Kidney (tissue), 14 donors: ENCODE measurements around the gene SLC24A4. TPM values are rescaled to one million over a fixed set of nuclear protein-coding genes. Genes with fewer than 3 reads are reported as not detected.

ENCODE experiments used
- DNase-seq, 5 donors: peaks; one replicate each; pipeline ENCODE4 v3.0.0-alpha.2; 2013 to 2020
- FAIRE-seq: peaks from 2 replicates; lab custom pipeline; 2012; peaks lifted over from hg19 to GRCh38; lab: Jason Lieb, UNC
- H3K27ac ChIP-seq, 2 donors: one replicate each; pipeline ENCODE4 v1.7.0; 2013; ENCODE audit warnings: low read depth in 2 of 2, low read length in 2 of 2, inconsistent platforms in 1 of 2
- H3K27me3 ChIP-seq: one replicate; pipeline ENCODE4 v1.7.1; 2013; ENCODE audit warnings: low read length, inconsistent platforms; ENCODE audit not compliant: control insufficient read depth, insufficient read depth
- H3K36me3 ChIP-seq, 3 donors: one replicate each; pipeline versions ENCODE4 v1.7.0 to v1.7.1; 2013; ENCODE audit warnings: low read length in 3 of 3, control low read depth in 1 of 3, inconsistent platforms in 1 of 3; ENCODE audit not compliant: insufficient read depth in 3 of 3, control insufficient read depth in 2 of 3
- H3K4me1 ChIP-seq, 3 donors: one replicate each; pipeline versions ENCODE4 v1.7.0 to v1.7.1; 2013; ENCODE audit warnings: low read length in 3 of 3, inconsistent platforms in 1 of 3, low read depth in 1 of 3; ENCODE audit not compliant: control insufficient read depth in 2 of 3, insufficient read depth in 2 of 3
- H3K4me3 ChIP-seq, 3 donors: one replicate each; pipeline versions ENCODE4 v1.7.0 to v1.8.1; 2013; ENCODE audit warnings: low read length in 3 of 3, control low read depth in 1 of 3, inconsistent platforms in 1 of 3
- H3K9ac ChIP-seq, 3 donors: one replicate each; pipeline versions ENCODE4 v1.7.0 to v1.7.1; 2013; ENCODE audit warnings: low read length in 3 of 3, control low read depth in 1 of 3, inconsistent platforms in 1 of 3
- H3K9me3 ChIP-seq, 3 donors: one replicate each; pipeline versions ENCODE4 v1.7.0 to v1.7.1; 2013; ENCODE audit warnings: low read length in 3 of 3, control low read depth in 1 of 3, inconsistent platforms in 1 of 3; ENCODE audit not compliant: control insufficient read depth in 2 of 3, insufficient read depth in 1 of 3
- intact Hi-C: fragments of 100-400 bp; cut with DNase I; formaldehyde crosslinking; loops from one replicate; pipeline ENCODE4 v1.11.1; 2022
- polyA plus RNA-seq: library from polyadenylated mRNA; stranded (reverse); fragments of 350-450 nt; fragmentation: Illumina TruSeq; extraction: RNeasy Lipid Tissue Mini Kit (QIAGEN cat#74804); gene quantifications from one replicate; pipeline ENCODE4 v1.2.3, GENCODE V29; 2014; ENCODE audit warnings: low read depth, low replicate concordance; ENCODE audit not compliant: insufficient read depth
- total RNA-seq: library from RNA; stranded (reverse); fragmentation: NEBNext Ultra II Directional; extraction: Animal tissue kit (Norgen Biotek cat#: 25700); gene quantifications from one replicate; pipeline ENCODE4 v1.2.1, GENCODE V29; 2021
- TF ChIP-seq, protein P1 (sequence below): IDR thresholded peaks from 3 replicates; pipeline ENCODE4 v1.5.1; 2012; ENCODE audit warnings: mild to moderate bottlenecking, moderate library complexity, borderline replicate concordance; ENCODE audit not compliant: insufficient read depth; ENCODE audit errors: extremely low read depth
- donor health status: control.
- donor health status: control.
- donor health status: control.
- donor health status: control.
- donor health status: control.
- donor health status: DM: yes; HTN: yes; CAD: no.
- donor health status: Normal renal cell carcinoma (clear cell type).

Gene SLC24A4
- total and polyA plus RNA-seq, 2 donors from 2014 or later = 0.32 to 0.85 TPM

DNA sequence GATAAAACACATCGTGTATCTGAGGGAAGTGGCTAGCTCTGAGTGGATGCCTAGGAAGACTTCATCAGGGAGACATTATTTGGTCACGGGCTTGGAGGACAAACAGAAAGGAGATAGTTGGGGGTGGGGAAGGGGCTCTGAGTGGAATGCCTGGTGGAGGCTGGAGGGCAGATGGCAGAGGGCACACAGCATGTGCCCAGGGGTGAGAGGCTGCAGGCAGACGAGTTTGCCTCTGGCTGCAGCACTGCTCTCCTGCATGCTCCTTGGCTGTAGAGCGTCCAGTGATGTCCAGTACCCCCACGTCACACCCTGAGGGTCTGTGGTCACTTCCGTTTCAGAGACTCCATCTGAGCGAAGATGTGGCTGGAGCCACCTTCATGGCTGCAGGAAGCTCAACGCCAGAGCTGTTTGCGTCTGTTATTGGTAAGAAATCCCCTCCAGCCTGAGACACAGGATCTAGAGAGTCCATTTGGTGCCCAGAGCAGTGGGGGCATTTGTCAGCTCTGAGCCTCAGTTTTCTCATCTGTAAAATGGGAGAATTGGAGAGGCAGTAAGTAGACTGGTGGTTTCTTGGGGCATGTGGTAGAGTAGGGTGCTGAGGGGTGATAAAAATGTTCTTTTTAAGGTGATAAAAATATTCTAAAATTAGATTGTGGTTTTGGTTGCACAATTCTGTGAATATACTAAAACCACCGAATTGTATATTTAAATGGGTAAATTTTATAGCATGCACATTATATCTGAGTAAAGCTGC, 119.0 kb downstream of the SLC24A4 start:
- no peak overlapping the region for H3K4me3 ChIP-seq
- H3K27ac ChIP-seq = no peak overlapping the region
- H3K27me3 ChIP-seq = no peaks in the 10 kb centered on the region
- TF ChIP-seq, protein P1, sequence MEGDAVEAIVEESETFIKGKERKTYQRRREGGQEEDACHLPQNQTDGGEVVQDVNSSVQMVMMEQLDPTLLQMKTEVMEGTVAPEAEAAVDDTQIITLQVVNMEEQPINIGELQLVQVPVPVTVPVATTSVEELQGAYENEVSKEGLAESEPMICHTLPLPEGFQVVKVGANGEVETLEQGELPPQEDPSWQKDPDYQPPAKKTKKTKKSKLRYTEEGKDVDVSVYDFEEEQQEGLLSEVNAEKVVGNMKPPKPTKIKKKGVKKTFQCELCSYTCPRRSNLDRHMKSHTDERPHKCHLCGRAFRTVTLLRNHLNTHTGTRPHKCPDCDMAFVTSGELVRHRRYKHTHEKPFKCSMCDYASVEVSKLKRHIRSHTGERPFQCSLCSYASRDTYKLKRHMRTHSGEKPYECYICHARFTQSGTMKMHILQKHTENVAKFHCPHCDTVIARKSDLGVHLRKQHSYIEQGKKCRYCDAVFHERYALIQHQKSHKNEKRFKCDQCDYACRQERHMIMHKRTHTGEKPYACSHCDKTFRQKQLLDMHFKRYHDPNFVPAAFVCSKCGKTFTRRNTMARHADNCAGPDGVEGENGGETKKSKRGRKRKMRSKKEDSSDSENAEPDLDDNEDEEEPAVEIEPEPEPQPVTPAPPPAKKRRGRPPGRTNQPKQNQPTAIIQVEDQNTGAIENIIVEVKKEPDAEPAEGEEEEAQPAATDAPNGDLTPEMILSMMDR = no peak
- H3K9ac ChIP-seq = no peak overlapping the region
- intact Hi-C loops = no loop called here
- peaks cover 0 to 6% (median 0%) of the 10 kb centered on the region in 3 donors for H3K9me3 ChIP-seq
- H3K36me3 ChIP-seq = no peaks in the 10 kb centered on the region
- no peak for FAIRE-seq
- H3K4me1 ChIP-seq = no peaks in the 10 kb centered on the region
- peak in 1 of 5 donors; percentile 36 for DNase-seq

DNA sequence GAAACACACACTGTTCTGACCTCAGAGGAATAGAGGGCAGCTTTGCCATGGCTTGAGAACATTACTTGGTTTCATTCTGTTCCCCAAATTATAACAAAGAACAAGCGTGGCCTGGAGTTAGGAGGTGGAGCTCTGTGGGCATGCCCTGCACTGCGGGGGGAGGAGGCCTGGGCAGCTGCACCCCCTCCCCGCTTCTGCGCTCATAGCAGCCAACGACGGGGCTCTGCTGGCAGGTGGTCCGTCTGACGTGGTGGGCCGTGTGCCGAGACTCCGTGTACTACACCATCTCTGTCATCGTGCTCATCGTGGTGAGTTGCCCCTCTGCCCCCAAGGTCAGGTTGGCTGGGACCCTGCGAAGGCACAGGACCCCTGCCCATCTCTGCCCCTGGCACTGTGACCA, 120.2 kb downstream of the SLC24A4 start:
- Histone ChIP-seq H3K9ac (no peak overlapping the region), H3K36me3 (no peaks in the 10 kb centered on the region), H3K27me3 (no peaks in the 10 kb centered on the region), H3K27ac (no peak overlapping the region), H3K9me3 (peaks cover 0 to 6% (median 0%) of the 10 kb centered on the region in 3 donors), H3K4me1 (no peaks in the 10 kb centered on the region), H3K4me3 (no peak overlapping the region)
- FAIRE-seq (no peak), DNase-seq (no peak)
- intact Hi-C loops = no loop called here
- TF ChIP-seq, protein P1 = no peak

DNA sequence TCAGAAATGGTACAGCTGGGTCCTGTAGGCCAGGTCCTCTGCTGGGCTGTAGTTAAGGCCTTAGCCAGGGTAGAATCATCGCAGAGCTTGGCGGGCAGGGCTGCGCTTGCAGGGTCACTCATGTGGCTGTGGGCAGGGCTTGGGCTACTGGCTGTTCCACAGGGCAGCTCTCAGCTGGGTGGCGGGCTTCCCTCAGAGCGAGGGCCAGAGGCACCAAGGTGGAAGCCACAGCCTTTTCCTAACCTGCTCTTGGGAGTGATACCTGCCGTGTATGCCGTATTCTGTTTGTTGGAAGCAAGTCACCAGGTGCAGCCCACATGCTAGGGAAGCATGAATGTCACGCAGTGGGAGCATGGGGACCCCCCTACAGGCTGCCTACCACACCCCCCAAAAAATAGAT, 120.8 kb downstream of the SLC24A4 start:
- TF ChIP-seq, protein P1 = no peak

More for the DNA sequence above, 120.8 kb downstream of the SLC24A4 start:
- H3K4me3 ChIP-seq = no peak overlapping the region
- peaks cover 0 to 6% (median 0%) of the 10 kb centered on the region in 3 donors for H3K9me3 ChIP-seq
- intact Hi-C loops = no loop called here
- no peak overlapping the region for H3K9ac ChIP-seq
- DNase-seq (no peak), FAIRE-seq (no peak)
- H3K27me3 ChIP-seq = no peaks in the 10 kb centered on the region
- no peaks in the 10 kb centered on the region for H3K36me3 ChIP-seq
- no peaks in the 10 kb centered on the region for H3K4me1 ChIP-seq
- no peak overlapping the region for H3K27ac ChIP-seq
